ENCODE results near the gene OCIAD1.
"Not testable (repeated sequence)": the region's sequence is repeated elsewhere in the genome, so short reads cannot be mapped to it uniquely, and the experiment has no call there.

OCIAD1 gene

GRCh38 chr4:48801016-48801715 lies 29.7 kb upstream of the OCIAD1 start:
- Mint-ChIP-seq H3K4me1 (no peaks in the 10 kb centered on the region), H3K27me3 (no peaks in the 10 kb centered on the region), H3K36me3 (no peaks in the 10 kb centered on the region), H3K4me3 (no peak overlapping the region), H3K9me3 (no peaks in the 10 kb centered on the region), H3K27ac (no peak overlapping the region)

GRCh38 chr4:48804584-48805301 lies 26.1 kb upstream of the OCIAD1 start:
- Mint-ChIP-seq H3K9me3 (no peaks in the 10 kb centered on the region), H3K27ac (no peak overlapping the region), H3K36me3 (no peaks in the 10 kb centered on the region), H3K27me3 (no peaks in the 10 kb centered on the region), H3K4me3 (no peak overlapping the region), H3K4me1 (no peaks in the 10 kb centered on the region)

GRCh38 chr4:48812866-48813265 lies 18.0 kb upstream of the OCIAD1 start:
- Mint-ChIP-seq H3K27me3 (peaks cover 4% of the 10 kb centered on the region), H3K36me3 (peaks cover 5% of the 10 kb centered on the region), H3K9me3 (no peaks in the 10 kb centered on the region), H3K4me1 (peaks cover 6% of the 10 kb centered on the region), H3K4me3 (no peak overlapping the region), H3K27ac (no peak overlapping the region)

GRCh38 chr4:48813964-48814363 lies 16.9 kb upstream of the OCIAD1 start:
- peaks cover 5% of the 10 kb centered on the region for H3K36me3 Mint-ChIP-seq
- peaks cover 4% of the 10 kb centered on the region for H3K27me3 Mint-ChIP-seq
- H3K27ac Mint-ChIP-seq = no peak overlapping the region
- peaks cover 6% of the 10 kb centered on the region for H3K4me1 Mint-ChIP-seq
- no peaks in the 10 kb centered on the region for H3K9me3 Mint-ChIP-seq
- H3K4me3 Mint-ChIP-seq = no peak overlapping the region

- no peaks in the 10 kb centered on the region for H3K9me3 Mint-ChIP-seq
- H3K27me3 Mint-ChIP-seq = peaks cover 4% of the 10 kb centered on the region
- H3K4me3 Mint-ChIP-seq = no peak overlapping the region
- H3K4me1 Mint-ChIP-seq = peaks cover 6% of the 10 kb centered on the region
- H3K36me3 Mint-ChIP-seq = peaks cover 5% of the 10 kb centered on the region
- no peak overlapping the region for H3K27ac Mint-ChIP-seq
These were observed 15.4 kb upstream of the OCIAD1 start for GRCh38 chr4:48815483-48815882.

GRCh38 chr4:48816297-48816696 lies 14.6 kb upstream of the OCIAD1 start:
- not testable (repeated sequence) for H3K4me3 Mint-ChIP-seq, H3K36me3 Mint-ChIP-seq, H3K4me1 Mint-ChIP-seq, H3K27me3 Mint-ChIP-seq, H3K9me3 Mint-ChIP-seq, H3K27ac Mint-ChIP-seq

- no peaks in the 10 kb centered on the region for H3K9me3 Mint-ChIP-seq
- H3K4me1 Mint-ChIP-seq = peaks cover 6% of the 10 kb centered on the region
- peaks cover 1% of the 10 kb centered on the region for H3K36me3 Mint-ChIP-seq
- H3K4me3 Mint-ChIP-seq = no peak overlapping the region
- H3K27ac Mint-ChIP-seq = no peak overlapping the region
- peaks cover 2% of the 10 kb centered on the region for H3K27me3 Mint-ChIP-seq
These were observed 13.9 kb upstream of the OCIAD1 start for GRCh38 chr4:48816971-48817370.

- not testable (repeated sequence) for H3K27me3 Mint-ChIP-seq, H3K27ac Mint-ChIP-seq, H3K4me1 Mint-ChIP-seq, H3K4me3 Mint-ChIP-seq, H3K9me3 Mint-ChIP-seq, H3K36me3 Mint-ChIP-seq
These were observed 9.5 kb upstream of the OCIAD1 start for GRCh38 chr4:48821431-48821830.

- H3K4me1 Mint-ChIP-seq = peaks cover 25% of the 10 kb centered on the region
- H3K9me3 Mint-ChIP-seq = no peaks in the 10 kb centered on the region
- peaks cover 1% of the 10 kb centered on the region for H3K27me3 Mint-ChIP-seq
- H3K4me3 Mint-ChIP-seq = no peak overlapping the region
- peaks cover 4% of the 10 kb centered on the region for H3K36me3 Mint-ChIP-seq
- H3K27ac Mint-ChIP-seq = no peak overlapping the region
These were observed 3.3 kb upstream of the OCIAD1 start for GRCh38 chr4:48827622-48828021.

GRCh38 chr4:48831532-48832030 lies 693 bp downstream of the OCIAD1 start:
- H3K27ac Mint-ChIP-seq = peak overlapping the region; percentile 100
- H3K36me3 Mint-ChIP-seq = peaks cover 14% of the 10 kb centered on the region
- peaks cover 43% of the 10 kb centered on the region for H3K4me1 Mint-ChIP-seq
- peaks cover 1% of the 10 kb centered on the region for H3K27me3 Mint-ChIP-seq
- peak overlapping the region; percentile 100 for H3K4me3 Mint-ChIP-seq
- H3K9me3 Mint-ChIP-seq = no peaks in the 10 kb centered on the region

GRCh38 chr4:48832571-48832970 lies 1.7 kb downstream of the OCIAD1 start:
- H3K9me3 Mint-ChIP-seq = no peaks in the 10 kb centered on the region
- no peaks in the 10 kb centered on the region for H3K27me3 Mint-ChIP-seq
- H3K4me3 Mint-ChIP-seq = peak overlapping the region; percentile 74
- H3K4me1 Mint-ChIP-seq = peaks cover 44% of the 10 kb centered on the region
- no peak overlapping the region for H3K27ac Mint-ChIP-seq
- peaks cover 14% of the 10 kb centered on the region for H3K36me3 Mint-ChIP-seq

GRCh38 chr4:48836658-48837057 lies 5.8 kb downstream of the OCIAD1 start:
- Mint-ChIP-seq H3K27ac (no peak overlapping the region), H3K9me3 (no peaks in the 10 kb centered on the region), H3K4me1 (peaks cover 47% of the 10 kb centered on the region), H3K36me3 (peaks cover 17% of the 10 kb centered on the region), H3K4me3 (no peak overlapping the region), H3K27me3 (no peaks in the 10 kb centered on the region)

- Mint-ChIP-seq H3K4me3 (no peak overlapping the region), H3K27ac (peak overlapping the region; percentile 17), H3K36me3 (peaks cover 26% of the 10 kb centered on the region), H3K4me1 (peaks cover 30% of the 10 kb centered on the region), H3K9me3 (no peaks in the 10 kb centered on the region), H3K27me3 (no peaks in the 10 kb centered on the region)
These were observed 10.3 kb downstream of the OCIAD1 start for GRCh38 chr4:48841045-48841827.

- peaks cover 31% of the 10 kb centered on the region for H3K36me3 Mint-ChIP-seq
- H3K4me1 Mint-ChIP-seq = peaks cover 15% of the 10 kb centered on the region
- no peak overlapping the region for H3K27ac Mint-ChIP-seq
- no peak overlapping the region for H3K4me3 Mint-ChIP-seq
- H3K27me3 Mint-ChIP-seq = no peaks in the 10 kb centered on the region
- H3K9me3 Mint-ChIP-seq = no peaks in the 10 kb centered on the region
These were observed 14.0 kb downstream of the OCIAD1 start for GRCh38 chr4:48844843-48845242.

- peaks cover 20% of the 10 kb centered on the region for H3K4me1 Mint-ChIP-seq
- H3K9me3 Mint-ChIP-seq, H3K4me3 Mint-ChIP-seq, H3K27ac Mint-ChIP-seq, H3K27me3 Mint-ChIP-seq: not testable (repeated sequence)
- peaks cover 34% of the 10 kb centered on the region for H3K36me3 Mint-ChIP-seq
These were observed 17.9 kb downstream of the OCIAD1 start for GRCh38 chr4:48848799-48849198.

- H3K9me3 Mint-ChIP-seq = no peaks in the 10 kb centered on the region
- H3K36me3 Mint-ChIP-seq = peaks cover 21% of the 10 kb centered on the region
- peak overlapping the region; percentile 20 for H3K27ac Mint-ChIP-seq
- H3K27me3 Mint-ChIP-seq = no peaks in the 10 kb centered on the region
- no peak overlapping the region for H3K4me3 Mint-ChIP-seq
- H3K4me1 Mint-ChIP-seq = peaks cover 23% of the 10 kb centered on the region
These were observed 20.8 kb downstream of the OCIAD1 start for GRCh38 chr4:48851651-48852050.
